Endothelial cell (in vitro differentiated cells): ENCODE results near the gene RELCH. TPM values are rescaled to one million over a fixed set of nuclear protein-coding genes. Genes with fewer than 3 reads are reported as not detected.

ENCODE experiments used
- DNase-seq: peaks from one replicate; pipeline ENCODE4 v3.0.0; 2021; ENCODE audit warnings: low spot score
- H3K27ac Mint-ChIP-seq: one replicate; pipeline ENCODE4 v1.8.0; 2021; ENCODE audit warnings: mixed read lengths, inconsistent platforms; ENCODE audit not compliant: unreplicated experiment
- H3K27me3 Mint-ChIP-seq: one replicate; pipeline ENCODE4 v1.8.0; 2021; ENCODE audit warnings: mild to moderate bottlenecking, moderate library complexity, mixed read lengths, inconsistent platforms; ENCODE audit not compliant: unreplicated experiment
- H3K36me3 Mint-ChIP-seq: one replicate; pipeline ENCODE4 v1.8.0; 2021; ENCODE audit warnings: mild to moderate bottlenecking, low read depth, mixed read lengths, inconsistent platforms; ENCODE audit not compliant: unreplicated experiment
- H3K4me1 Mint-ChIP-seq: one replicate; pipeline ENCODE4 v1.8.0; 2021; ENCODE audit warnings: mild to moderate bottlenecking, mixed read lengths, inconsistent platforms; ENCODE audit not compliant: unreplicated experiment
- H3K4me3 Mint-ChIP-seq: one replicate; pipeline ENCODE4 v1.8.0; 2021; ENCODE audit warnings: mild to moderate bottlenecking, mixed read lengths, inconsistent platforms; ENCODE audit not compliant: unreplicated experiment
- H3K9me3 Mint-ChIP-seq: one replicate; pipeline ENCODE4 v1.8.0; 2021; ENCODE audit warnings: mixed read lengths, inconsistent platforms; ENCODE audit not compliant: unreplicated experiment
- CTCF ChIP-seq: fragments of 200-600 bp; sonication (generic); IDR thresholded peaks from one replicate; pipeline ENCODE4 v1.5.0; 2021; ENCODE audit warnings: antibody characterized with exemption; ENCODE audit not compliant: unreplicated experiment
- total RNA-seq: library from RNA; stranded (reverse); fragmentation: NEBNext Ultra II Directional; extraction: Animal tissue kit (Norgen Biotek cat#: 25700); gene quantifications from one replicate; pipeline ENCODE4 v1.2.1, GENCODE V29; 2021; ENCODE audit not compliant: unreplicated experiment

Gene RELCH
- total RNA-seq, 1 donor from 2014 or later: 27.3 TPM

GRCh38 chr18:62248313-62248712 lies 61.3 kb downstream of the RELCH start:
- H3K4me1 Mint-ChIP-seq: no peaks in the 10 kb centered on the region
- no peaks in the 10 kb centered on the region for H3K36me3 Mint-ChIP-seq
- H3K27ac Mint-ChIP-seq: no peak overlapping the region
- H3K9me3 Mint-ChIP-seq: no peaks in the 10 kb centered on the region
- DNase-seq: no peak
- H3K4me3 Mint-ChIP-seq: no peak overlapping the region
- TF ChIP-seq CTCF: no peak
- peaks cover 1% of the 10 kb centered on the region for H3K27me3 Mint-ChIP-seq

DNA sequence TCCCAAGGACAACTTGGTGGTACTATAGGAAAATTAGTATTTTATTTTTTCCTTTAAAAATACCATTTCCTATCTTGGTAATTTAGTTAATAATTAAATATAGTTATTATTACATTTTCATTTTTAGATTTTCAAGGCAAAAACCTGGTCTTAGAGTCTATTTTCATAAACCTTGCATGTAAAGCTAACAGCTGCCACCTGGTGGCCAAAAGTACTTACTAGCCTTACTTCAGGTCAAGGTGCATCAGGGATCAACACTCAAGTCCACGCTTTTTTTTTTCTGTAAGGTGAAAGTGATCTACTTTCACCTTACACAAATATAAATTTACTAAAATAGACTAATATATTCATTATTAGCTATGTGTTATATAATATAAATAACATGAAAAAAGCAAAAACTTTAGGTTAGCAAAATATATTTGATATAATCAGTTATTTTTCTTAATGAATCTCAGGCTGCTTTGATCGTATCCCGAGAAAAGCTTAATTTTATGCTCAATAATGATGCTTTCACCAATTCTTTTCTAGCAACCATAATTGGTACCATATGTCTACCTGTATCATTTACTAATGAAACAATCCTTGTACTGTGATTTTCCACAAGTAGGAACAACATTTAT lies 62.5 kb downstream of the RELCH start:
- peak; percentile 66 for DNase-seq
- H3K4me3 Mint-ChIP-seq: no peak overlapping the region
- no peaks in the 10 kb centered on the region for H3K4me1 Mint-ChIP-seq
- no peaks in the 10 kb centered on the region for H3K9me3 Mint-ChIP-seq
- no peak overlapping the region for H3K27ac Mint-ChIP-seq
- TF ChIP-seq CTCF: peak; percentile 87
- no peaks in the 10 kb centered on the region for H3K36me3 Mint-ChIP-seq
- peaks cover 1% of the 10 kb centered on the region for H3K27me3 Mint-ChIP-seq

GRCh38 chr18:62250475-62250874 lies 63.4 kb downstream of the RELCH start:
- H3K27ac Mint-ChIP-seq: no peak overlapping the region
- no peak overlapping the region for H3K4me3 Mint-ChIP-seq
- H3K9me3 Mint-ChIP-seq: no peaks in the 10 kb centered on the region

GRCh38 chr18:62258093-62258492 lies 71.0 kb downstream of the RELCH start:
- Mint-ChIP-seq H3K36me3 (peaks cover 4% of the 10 kb centered on the region), H3K4me3 (no peak overlapping the region), H3K27ac (no peak overlapping the region), H3K9me3 (no peaks in the 10 kb centered on the region), H3K4me1 (no peaks in the 10 kb centered on the region), H3K27me3 (no peaks in the 10 kb centered on the region)
- TF ChIP-seq CTCF: no peak
- no peak for DNase-seq

More at GRCh38 chr18:62250475-62250874, 63.4 kb downstream of the RELCH start:
- no peak for TF ChIP-seq CTCF
- Mint-ChIP-seq H3K36me3 (no peaks in the 10 kb centered on the region), H3K27me3 (peaks cover 1% of the 10 kb centered on the region), H3K4me1 (no peaks in the 10 kb centered on the region)
- DNase-seq: no peak

GRCh38 chr18:62258616-62259015 lies 71.6 kb downstream of the RELCH start:
- no peak for DNase-seq
- Mint-ChIP-seq H3K9me3 (no peaks in the 10 kb centered on the region), H3K27ac (no peak overlapping the region), H3K27me3 (no peaks in the 10 kb centered on the region), H3K36me3 (peaks cover 4% of the 10 kb centered on the region), H3K4me3 (no peak overlapping the region), H3K4me1 (no peaks in the 10 kb centered on the region)
- TF ChIP-seq CTCF: no peak
